ENCODE data around the gene TMCO1. TPM values are rescaled to one million over a fixed set of nuclear protein-coding genes. Genes with fewer than 3 reads are reported as not detected.
"Not testable (repeated sequence)": the region's sequence is repeated elsewhere in the genome, so short reads cannot be mapped to it uniquely, and the experiment has no call there.

Gene TMCO1
- total RNA-seq, result 100 to 1,000 TPM in 1 of 2 donors, 10 to 100 TPM in 1; 81.4 to 147 TPM
- 100 to 1,000 TPM; 117 to 119 TPM for polyA plus RNA-seq (ENCODE audit: insufficient read length in 2 of 2)
- long read RNA-seq, donor 1, full-length matches to known transcripts, result 39 of 85 reads
- long read RNA-seq, donor 1, partial matches to known transcripts, result 40 of 85 reads
- long read RNA-seq, donor 1, other reads (novel, unspliced or antisense), result 6 of 85 reads
- long read RNA-seq, donor 2, full-length matches to known transcripts, result 11 of 16 reads
- long read RNA-seq, donor 2, partial matches to known transcripts, result 5 of 16 reads
- long read RNA-seq, donor 2, other reads (novel, unspliced or antisense), result 0 of 16 reads
- long read RNA-seq, donor 3, full-length matches to known transcripts, result 14 of 23 reads
- long read RNA-seq, donor 3, partial matches to known transcripts, result 9 of 23 reads
- long read RNA-seq, donor 3, other reads (novel, unspliced or antisense), result 0 of 23 reads
- long read RNA-seq, donor 4, full-length matches to known transcripts, result 55 of 172 reads
- long read RNA-seq, donor 4, partial matches to known transcripts, result 109 of 172 reads
- long read RNA-seq, donor 4, other reads (novel, unspliced or antisense), result 8 of 172 reads

GRCh38 chr1:165768513-165769394, at the start of gene TMCO1:
Gene TMCO1, minus strand, starts transcription at chr1:165768868. Its CDS starts 117 bp downstream, at chr1:165768751.
- under 1% methylated on average over 56 of the region's 56 CpGs for WGBS (ENCODE audit: insufficient coverage)
- peaks cover 8% of the 10 kb centered on the region for H3K36me3 ChIP-seq (ENCODE audit: control insufficient read depth, insufficient read depth, low read length)
- no peaks in the 10 kb centered on the region for H3K9me3 ChIP-seq (ENCODE audit: control insufficient read depth, insufficient read depth, low read length)
- peak within 1 kb of the TSS; percentile 93 for H3K4me3 ChIP-seq (ENCODE audit: low read depth, low read length)
- H3K4me1 ChIP-seq (ENCODE audit: control insufficient read depth, insufficient read depth, low read length), result peaks cover 5% of the 10 kb centered on the region
- H3K27ac ChIP-seq (ENCODE audit: low read depth, low read length), result peak within 1 kb of the TSS; percentile 84
- H3K27me3 ChIP-seq (ENCODE audit: control insufficient read depth, insufficient read depth, low read length), result no peaks in the 10 kb centered on the region
- peak; percentile 90 to 99 (median 94) for DNase-seq (ENCODE audit: low read depth in 4 of 6, low spot score in 6 of 6)

- WGBS (ENCODE audit: insufficient coverage), result 83% methylated on average over 2 of the region's 13 CpGs
- Histone ChIP-seq H3K27me3 (ENCODE audit: control insufficient read depth, insufficient read depth, low read length) (no peaks in the 10 kb centered on the region), H3K36me3 (ENCODE audit: control insufficient read depth, insufficient read depth, low read length) (no peaks in the 10 kb centered on the region), H3K4me1 (ENCODE audit: control insufficient read depth, insufficient read depth, low read length) (no peaks in the 10 kb centered on the region), H3K9me3 (ENCODE audit: control insufficient read depth, insufficient read depth, low read length) (no peaks in the 10 kb centered on the region), H3K4me3 (ENCODE audit: low read depth, low read length) (no peak overlapping the region), H3K27ac (ENCODE audit: low read depth, low read length) (no peak overlapping the region)
- no peak for DNase-seq (ENCODE audit: low read depth in 4 of 6, low spot score in 6 of 6)
These were observed 48.3 kb upstream of the TMCO1 start for GRCh38 chr1:165816826-165817497.

- H3K27me3 ChIP-seq (ENCODE audit: control insufficient read depth, insufficient read depth, low read length), result no peaks in the 10 kb centered on the region
- no peaks in the 10 kb centered on the region for H3K4me1 ChIP-seq (ENCODE audit: control insufficient read depth, insufficient read depth, low read length)
- H3K9me3 ChIP-seq (ENCODE audit: control insufficient read depth, insufficient read depth, low read length), result no peaks in the 10 kb centered on the region
- DNase-seq (ENCODE audit: low read depth in 4 of 6, low spot score in 6 of 6), result no peak
- no peak overlapping the region for H3K27ac ChIP-seq (ENCODE audit: low read depth, low read length)
- no peak overlapping the region for H3K4me3 ChIP-seq (ENCODE audit: low read depth, low read length)
- 45% methylated on average over 2 of the region's 3 CpGs for WGBS (ENCODE audit: insufficient coverage)
- H3K36me3 ChIP-seq (ENCODE audit: control insufficient read depth, insufficient read depth, low read length), result no peaks in the 10 kb centered on the region
These were observed 47.5 kb upstream of the TMCO1 start for GRCh38 chr1:165816157-165816556.

- Histone ChIP-seq H3K9me3 (ENCODE audit: control insufficient read depth, insufficient read depth, low read length) (no peaks in the 10 kb centered on the region), H3K27ac (ENCODE audit: low read depth, low read length) (no peak overlapping the region), H3K4me1 (ENCODE audit: control insufficient read depth, insufficient read depth, low read length) (no peaks in the 10 kb centered on the region), H3K4me3 (ENCODE audit: low read depth, low read length) (no peak overlapping the region), H3K36me3 (ENCODE audit: control insufficient read depth, insufficient read depth, low read length) (no peaks in the 10 kb centered on the region), H3K27me3 (ENCODE audit: control insufficient read depth, insufficient read depth, low read length) (no peaks in the 10 kb centered on the region)
- WGBS (ENCODE audit: insufficient coverage), result 83% methylated on average over 1 of the region's 3 CpGs
- no peak for DNase-seq (ENCODE audit: low read depth in 4 of 6, low spot score in 6 of 6)
These were observed 47.1 kb upstream of the TMCO1 start for GRCh38 chr1:165815725-165816124.

DNA sequence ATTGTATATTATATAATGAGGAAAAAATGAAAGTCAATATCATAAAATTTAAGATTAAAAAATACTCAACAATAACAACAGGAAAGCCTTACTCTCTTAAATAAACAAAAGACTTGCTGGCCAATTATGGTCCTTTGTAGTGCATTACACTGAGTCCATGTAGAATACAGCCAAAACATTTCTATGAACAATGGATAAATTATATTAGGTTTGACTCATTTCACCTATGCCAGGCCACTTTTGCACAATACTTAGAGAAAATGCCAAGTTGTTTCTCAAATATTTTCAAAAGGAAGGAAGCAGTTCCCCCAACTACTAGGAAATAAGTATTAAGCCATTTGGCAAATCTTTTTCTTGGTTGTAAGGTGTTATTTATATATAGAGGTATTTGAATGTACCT, 38.9 kb upstream of the TMCO1 start:
- no peaks in the 10 kb centered on the region for H3K4me1 ChIP-seq (ENCODE audit: control insufficient read depth, insufficient read depth, low read length)
- H3K36me3 ChIP-seq (ENCODE audit: control insufficient read depth, insufficient read depth, low read length), result no peaks in the 10 kb centered on the region
- H3K4me3 ChIP-seq (ENCODE audit: low read depth, low read length), result no peak overlapping the region
- no peak overlapping the region for H3K27ac ChIP-seq (ENCODE audit: low read depth, low read length)
- no peak for DNase-seq (ENCODE audit: low read depth in 4 of 6, low spot score in 6 of 6)
- no peaks in the 10 kb centered on the region for H3K9me3 ChIP-seq (ENCODE audit: control insufficient read depth, insufficient read depth, low read length)
- no peaks in the 10 kb centered on the region for H3K27me3 ChIP-seq (ENCODE audit: control insufficient read depth, insufficient read depth, low read length)

DNA sequence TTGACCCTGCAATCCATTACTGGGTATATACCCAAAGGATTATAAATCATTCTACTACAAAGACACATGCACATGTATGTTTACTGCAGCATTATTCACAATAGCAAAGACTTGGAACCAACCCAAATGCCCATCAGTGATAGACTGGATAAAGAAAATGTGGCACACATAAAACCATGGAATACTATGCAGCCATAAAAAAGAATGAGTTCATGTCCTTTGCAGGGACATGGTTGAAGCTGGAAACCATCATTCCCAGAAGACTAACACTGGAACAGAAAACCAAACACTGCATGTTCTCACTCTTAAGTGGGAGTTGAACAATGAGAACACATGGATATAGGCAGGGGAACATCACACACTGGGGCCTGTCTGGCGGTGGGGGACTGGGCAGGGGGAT, 35.8 kb upstream of the TMCO1 start:
- H3K27ac ChIP-seq (ENCODE audit: low read depth, low read length); H3K36me3 ChIP-seq (ENCODE audit: control insufficient read depth, insufficient read depth, low read length); H3K4me3 ChIP-seq (ENCODE audit: low read depth, low read length); H3K27me3 ChIP-seq (ENCODE audit: control insufficient read depth, insufficient read depth, low read length); DNase-seq (ENCODE audit: low read depth in 4 of 6, low spot score in 6 of 6); H3K9me3 ChIP-seq (ENCODE audit: control insufficient read depth, insufficient read depth, low read length); H3K4me1 ChIP-seq (ENCODE audit: control insufficient read depth, insufficient read depth, low read length): not testable (repeated sequence)
- WGBS (ENCODE audit: insufficient coverage), result no CpG with 5 or more reads among the region's 1 CpG

DNA sequence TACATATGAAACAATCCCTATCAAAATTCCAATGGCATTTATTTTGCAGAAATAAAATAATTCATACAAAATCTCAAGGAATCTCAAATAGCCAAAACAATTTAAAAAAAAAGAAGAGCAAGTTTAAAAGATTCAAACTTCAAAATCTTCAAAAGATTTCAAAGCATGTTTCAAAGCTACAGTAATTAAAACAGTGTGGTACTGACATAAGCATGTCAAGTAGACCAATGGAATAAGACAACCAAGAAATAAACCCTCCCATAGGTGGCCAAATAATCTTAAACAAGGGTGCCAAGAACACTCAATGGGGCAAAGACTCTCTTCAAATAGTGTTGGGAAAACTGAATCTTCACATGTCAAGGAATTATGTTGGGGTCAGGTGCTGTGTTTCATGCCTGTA, 30.7 kb upstream of the TMCO1 start:
- no peaks in the 10 kb centered on the region for H3K4me1 ChIP-seq (ENCODE audit: control insufficient read depth, insufficient read depth, low read length)
- H3K36me3 ChIP-seq (ENCODE audit: control insufficient read depth, insufficient read depth, low read length), result no peaks in the 10 kb centered on the region
- no peak overlapping the region for H3K27ac ChIP-seq (ENCODE audit: low read depth, low read length)
- DNase-seq (ENCODE audit: low read depth in 4 of 6, low spot score in 6 of 6), result no peak
- H3K27me3 ChIP-seq (ENCODE audit: control insufficient read depth, insufficient read depth, low read length), result no peaks in the 10 kb centered on the region
- no peak overlapping the region for H3K4me3 ChIP-seq (ENCODE audit: low read depth, low read length)
- peaks cover 2% of the 10 kb centered on the region for H3K9me3 ChIP-seq (ENCODE audit: control insufficient read depth, insufficient read depth, low read length)

DNA sequence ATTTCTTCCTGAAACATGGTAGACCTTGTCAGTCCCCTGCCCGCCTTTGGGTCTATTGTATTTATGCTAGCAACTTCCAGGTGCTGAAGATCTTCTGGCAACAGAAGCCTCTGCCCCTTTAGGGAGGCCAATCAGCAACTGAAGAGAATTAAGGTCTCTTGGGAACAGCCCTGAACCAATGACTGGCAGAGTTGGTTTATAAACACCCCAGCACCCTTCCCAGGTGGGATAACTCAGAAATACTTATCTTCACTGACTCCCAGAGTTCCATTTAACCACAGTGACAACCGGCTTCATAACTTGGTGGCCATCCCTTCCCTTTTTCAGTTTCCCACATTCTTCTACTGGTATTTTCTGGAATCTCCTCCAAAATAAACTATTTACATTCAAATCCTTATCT, 27.2 kb upstream of the TMCO1 start:
- H3K4me1 ChIP-seq (ENCODE audit: control insufficient read depth, insufficient read depth, low read length), result no peaks in the 10 kb centered on the region
- H3K27ac ChIP-seq (ENCODE audit: low read depth, low read length), result no peak overlapping the region
- no peaks in the 10 kb centered on the region for H3K27me3 ChIP-seq (ENCODE audit: control insufficient read depth, insufficient read depth, low read length)
- H3K9me3 ChIP-seq (ENCODE audit: control insufficient read depth, insufficient read depth, low read length), result peaks cover 2% of the 10 kb centered on the region
- no peak for DNase-seq (ENCODE audit: low read depth in 4 of 6, low spot score in 6 of 6)
- H3K36me3 ChIP-seq (ENCODE audit: control insufficient read depth, insufficient read depth, low read length), result no peaks in the 10 kb centered on the region
- WGBS (ENCODE audit: insufficient coverage), result 65% methylated on average over 2 of the region's 2 CpGs
- no peak overlapping the region for H3K4me3 ChIP-seq (ENCODE audit: low read depth, low read length)

DNA sequence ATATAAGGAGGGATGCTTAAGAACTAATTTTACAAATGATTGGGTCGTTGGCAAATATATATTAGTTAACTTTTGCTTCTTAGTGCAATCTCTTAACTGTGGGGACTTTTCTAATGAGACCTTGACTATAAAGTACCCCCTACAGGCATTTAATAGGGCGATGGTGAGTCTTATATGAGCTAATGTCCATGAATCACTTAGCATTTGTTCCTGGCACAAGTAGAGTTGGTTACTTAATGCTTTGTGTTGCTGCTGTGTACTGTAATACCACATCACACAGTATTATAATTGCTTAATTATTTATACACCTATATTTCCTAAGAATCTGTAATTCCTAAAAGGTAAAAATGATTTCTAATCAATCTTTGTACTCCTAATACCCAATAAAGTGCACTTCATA, 25.3 kb upstream of the TMCO1 start:
- Histone ChIP-seq H3K36me3 (ENCODE audit: control insufficient read depth, insufficient read depth, low read length) (no peaks in the 10 kb centered on the region), H3K4me3 (ENCODE audit: low read depth, low read length) (no peak overlapping the region), H3K27ac (ENCODE audit: low read depth, low read length) (no peak overlapping the region), H3K27me3 (ENCODE audit: control insufficient read depth, insufficient read depth, low read length) (no peaks in the 10 kb centered on the region), H3K4me1 (ENCODE audit: control insufficient read depth, insufficient read depth, low read length) (no peaks in the 10 kb centered on the region), H3K9me3 (ENCODE audit: control insufficient read depth, insufficient read depth, low read length) (peaks cover under 1% of the 10 kb centered on the region)
- peak in 1 of 6 donors; percentile 2 for DNase-seq (ENCODE audit: low read depth in 4 of 6, low spot score in 6 of 6)
- no CpG with 5 or more reads among the region's 2 CpGs for WGBS (ENCODE audit: insufficient coverage)

Data from spinal cord (tissue), 10 donors.